Globus pallidus (tissue), 1 donor: Measurements from ENCODE around the gene RASGRP4.

Source experiments
- DNase-seq: peaks from one replicate; pipeline ENCODE4 v3.0.0-alpha.2; 2015; ENCODE audit warnings: low spot score

RASGRP4 gene

GRCh38 chr19:38389101-38389925 lies 36.7 kb downstream of the RASGRP4 start:
- no peak for DNase-seq

DNA sequence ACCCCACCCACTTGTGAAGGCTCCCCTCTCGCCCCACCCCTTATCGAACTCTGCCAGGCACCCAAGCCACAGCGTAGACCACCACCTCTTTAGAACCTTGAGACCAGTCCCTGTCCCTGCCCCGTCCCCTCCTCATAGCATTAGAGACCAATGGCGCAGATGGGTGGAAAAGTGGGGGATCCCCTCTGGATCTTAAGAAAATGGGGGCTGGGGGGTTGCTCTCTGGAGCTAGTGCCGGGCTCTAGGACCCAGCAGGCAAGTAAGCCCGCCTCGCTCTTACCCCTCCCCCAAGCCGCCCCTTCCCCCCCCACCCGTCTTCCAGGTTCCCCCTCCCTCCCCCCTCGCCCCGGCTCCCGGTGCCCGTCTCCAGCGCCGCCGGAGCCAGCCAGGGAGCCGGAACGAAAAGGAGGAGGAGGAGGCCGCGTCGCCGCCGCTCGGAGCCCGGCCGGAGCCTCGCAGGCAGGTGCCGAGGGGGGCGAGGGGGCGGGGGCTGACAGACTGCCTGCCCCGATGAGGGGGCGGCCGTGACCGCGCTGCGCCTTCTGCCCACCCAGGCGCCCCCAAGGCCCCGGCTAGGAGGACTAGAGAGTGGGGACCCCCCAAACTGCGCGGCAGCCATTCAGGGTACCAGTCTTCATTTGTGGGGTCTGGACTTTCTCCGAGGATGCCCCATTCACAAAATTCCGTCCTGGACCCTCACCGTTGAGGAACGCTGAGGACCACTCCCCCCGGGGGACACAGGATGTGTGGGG lies 37.5 kb downstream of the RASGRP4 start, which contains the start of gene SPRED3:
TSS of gene SPRED3 (plus strand) at position 349 of the 752 bp plus-strand sequence. CDS start 1,606 bp downstream, outside the sequence.
- peak; percentile 45 for DNase-seq

DNA sequence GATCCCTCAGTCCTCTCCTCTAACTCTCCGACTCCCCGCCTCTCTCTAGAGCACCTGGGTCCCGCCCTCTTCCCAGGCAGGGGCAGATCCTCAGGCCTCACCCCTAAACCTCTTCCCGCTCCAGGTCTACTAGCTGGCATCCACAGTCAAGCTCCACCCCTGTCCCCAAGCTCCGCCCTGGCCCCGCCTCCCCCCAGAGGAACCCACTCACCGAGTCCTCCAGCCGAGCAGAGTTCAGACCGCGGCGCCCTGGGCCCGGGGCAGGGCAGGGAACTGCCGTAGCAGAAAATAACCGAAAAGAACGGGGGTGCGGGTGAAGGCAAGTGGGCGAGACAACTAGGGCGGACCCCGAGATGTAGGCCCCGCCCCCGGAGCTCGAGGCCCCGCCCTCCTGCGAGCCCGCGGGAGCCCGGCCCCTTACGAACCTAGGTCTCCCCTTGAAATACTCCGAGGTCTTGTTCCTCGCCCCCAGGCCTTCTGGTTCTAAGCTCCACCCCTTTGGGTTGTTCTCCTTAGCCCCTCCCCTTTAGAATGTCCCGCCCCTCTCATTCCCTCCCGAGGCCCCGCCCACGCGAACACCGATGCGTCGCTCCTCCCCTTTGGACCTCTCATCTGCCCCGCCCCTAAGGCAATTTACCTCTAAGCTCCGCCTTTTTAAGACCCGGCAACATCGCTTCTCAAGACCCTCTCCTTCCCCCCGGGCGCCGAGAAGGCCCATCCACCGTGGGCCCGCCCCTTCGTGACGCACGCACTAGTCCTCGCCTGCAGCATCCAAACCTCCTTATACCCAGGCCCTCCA lies 38.3 kb downstream of the RASGRP4 start, which contains the start of gene GGN:
TSS of gene GGN (minus strand) at position 485 of the 799 bp plus-strand sequence. CDS start 773 bp downstream, outside the sequence.
- DNase-seq, result peak; percentile 59

- DNase-seq, result no peak
Observed at GRCh38 chr19:38386971-38387549, 39.0 kb downstream of the RASGRP4 start.

GRCh38 chr19:38386300-38386970 lies 39.6 kb downstream of the RASGRP4 start:
- no peak for DNase-seq

GRCh38 chr19:38385804-38386257 lies 40.2 kb downstream of the RASGRP4 start:
- DNase-seq, result no peak

- no peak for DNase-seq
Observed at GRCh38 chr19:38385057-38385803, 40.8 kb downstream of the RASGRP4 start.

DNA sequence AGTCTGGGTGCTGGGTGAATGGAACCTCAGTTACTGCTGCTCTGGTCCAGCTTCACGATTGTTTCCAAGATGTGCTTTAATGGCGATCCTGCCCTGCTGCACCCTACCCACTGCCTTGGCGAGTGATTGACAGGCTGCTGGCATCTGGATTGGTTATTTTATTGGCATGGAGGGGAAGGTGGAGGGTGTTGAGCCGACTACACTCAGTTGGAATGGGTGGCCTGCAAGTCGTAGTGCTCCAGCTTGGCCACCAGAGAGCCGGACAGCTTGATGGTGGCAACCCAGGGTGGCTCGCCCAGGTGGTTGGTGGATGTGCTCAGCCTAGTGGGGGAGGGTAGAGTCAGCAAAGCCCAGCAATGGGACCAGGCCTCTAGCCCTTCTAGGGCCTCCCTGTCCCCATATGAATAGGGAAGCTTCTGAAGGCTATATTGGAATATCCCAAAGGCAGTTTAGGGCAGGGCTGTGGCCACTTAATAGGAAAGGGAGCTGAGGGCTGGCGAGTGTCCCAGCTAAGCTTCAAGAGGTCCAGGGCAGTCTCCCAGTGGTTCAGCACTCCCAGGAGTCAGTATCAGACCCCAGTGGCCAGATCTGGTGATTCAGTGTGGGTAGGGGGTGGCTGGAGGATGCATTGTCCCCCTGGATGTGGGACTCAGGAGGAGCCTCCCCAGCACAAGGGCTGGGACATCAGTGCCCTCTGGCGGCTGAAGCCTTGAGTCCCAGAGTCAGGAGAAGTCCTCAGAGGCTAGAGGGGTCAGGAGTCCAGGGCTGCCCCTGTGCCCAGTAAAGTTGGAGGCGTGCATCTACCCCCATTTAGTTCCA lies 41.6 kb downstream of the RASGRP4 start:
- no peak for DNase-seq

GRCh38 chr19:38383743-38384142 lies 42.3 kb downstream of the RASGRP4 start:
- no peak for DNase-seq

GRCh38 chr19:38383184-38383583 lies 42.8 kb downstream of the RASGRP4 start:
- no peak for DNase-seq

DNA sequence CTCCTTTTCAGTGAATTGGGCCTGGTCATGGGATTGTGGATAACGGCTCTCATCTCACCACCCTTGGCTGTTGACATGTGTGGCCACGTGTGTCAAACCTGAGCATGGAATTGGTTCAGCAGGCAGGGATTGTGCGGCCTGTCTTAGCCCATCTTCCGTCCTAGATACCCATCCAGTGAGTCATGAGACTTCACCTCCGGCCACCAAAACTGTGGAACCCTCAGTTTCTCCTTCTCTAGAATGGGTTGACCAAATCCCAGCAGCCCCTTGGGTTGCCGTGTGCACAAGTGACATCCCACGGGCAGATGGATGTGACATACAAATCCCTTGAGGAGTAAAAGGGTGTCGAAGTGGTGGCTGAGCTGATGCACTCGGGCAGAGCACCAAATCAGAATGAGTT lies 44.9 kb downstream of the RASGRP4 start:
- no peak for DNase-seq

DNA sequence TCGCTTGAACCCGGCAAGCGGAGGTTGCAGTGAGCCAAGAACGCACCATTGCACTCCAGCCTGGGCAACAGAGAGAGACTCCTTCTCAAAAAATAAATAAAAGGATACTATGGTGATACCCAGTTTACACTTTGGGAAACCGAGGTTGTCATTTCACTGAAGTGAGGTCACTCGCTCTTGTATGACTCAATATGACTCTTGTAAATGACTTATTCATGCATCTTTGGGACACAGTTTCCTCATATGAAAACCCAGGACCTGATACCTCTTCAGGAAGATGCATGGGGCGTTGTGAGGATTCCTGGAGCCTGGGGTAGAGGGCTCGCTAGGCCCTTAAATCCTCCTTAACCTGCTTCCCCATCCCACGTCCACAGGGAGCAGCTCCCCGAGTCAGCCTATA lies 47.2 kb downstream of the RASGRP4 start:
- DNase-seq, result no peak

DNA sequence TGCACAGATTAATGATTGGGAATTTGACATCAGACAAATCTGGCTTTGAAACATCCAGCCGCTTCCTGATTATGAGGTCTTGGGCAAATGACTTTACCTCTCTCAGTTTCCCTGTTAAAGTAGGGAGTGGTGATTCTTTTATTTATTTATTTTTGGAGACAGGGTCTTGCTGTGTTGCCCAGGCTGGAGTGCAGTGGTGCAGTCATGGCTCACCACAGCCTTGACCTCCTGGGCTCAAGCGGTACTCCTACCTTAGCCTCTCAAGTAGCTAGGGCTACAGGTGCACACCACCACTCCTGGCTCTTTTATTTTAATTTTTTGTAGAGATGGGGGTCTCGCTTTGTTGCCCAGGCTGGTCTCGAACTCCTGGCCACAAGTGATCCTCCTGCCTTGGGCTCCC lies 49.0 kb downstream of the RASGRP4 start:
- no peak for DNase-seq

DNA sequence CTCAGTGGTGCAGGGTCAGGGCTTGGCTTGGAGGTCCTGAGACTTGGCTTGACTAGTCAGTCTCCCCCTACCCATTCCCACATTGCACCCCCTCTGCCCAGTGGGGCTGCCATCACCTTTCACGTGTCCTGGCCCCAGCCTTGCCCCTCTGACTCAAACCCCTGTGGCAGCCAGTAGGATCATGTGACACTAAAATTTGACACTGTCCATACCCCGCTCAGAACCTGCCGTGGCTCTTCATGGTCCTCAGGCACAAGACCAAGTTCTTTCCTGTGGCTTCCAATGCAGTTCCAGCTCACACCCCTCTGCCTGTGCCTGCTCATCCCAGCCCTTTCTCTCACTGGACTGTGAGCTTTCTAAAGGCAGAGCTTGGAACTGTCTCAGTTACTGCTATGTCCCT lies 49.4 kb downstream of the RASGRP4 start:
- no peak for DNase-seq

DNA sequence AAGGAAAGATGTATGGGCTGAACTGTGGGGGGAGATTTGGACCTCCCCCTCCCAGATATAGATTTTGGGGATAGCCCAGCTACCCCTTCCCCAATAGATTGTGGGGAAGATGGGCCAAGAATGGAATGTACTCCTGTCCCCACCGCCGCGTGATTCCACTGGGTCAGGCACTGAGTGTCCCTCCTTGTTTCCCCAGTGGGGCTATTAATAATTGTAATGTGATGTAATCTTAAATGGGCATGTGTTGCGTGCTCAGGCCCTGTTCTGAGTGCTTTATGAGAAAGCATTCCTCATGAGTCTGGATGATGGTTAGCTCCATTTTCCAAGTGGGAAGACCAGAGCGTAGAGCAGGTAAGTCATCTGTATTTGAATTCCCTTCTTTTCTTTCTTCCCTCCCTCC lies 50.3 kb downstream of the RASGRP4 start:
- no peak for DNase-seq

DNA sequence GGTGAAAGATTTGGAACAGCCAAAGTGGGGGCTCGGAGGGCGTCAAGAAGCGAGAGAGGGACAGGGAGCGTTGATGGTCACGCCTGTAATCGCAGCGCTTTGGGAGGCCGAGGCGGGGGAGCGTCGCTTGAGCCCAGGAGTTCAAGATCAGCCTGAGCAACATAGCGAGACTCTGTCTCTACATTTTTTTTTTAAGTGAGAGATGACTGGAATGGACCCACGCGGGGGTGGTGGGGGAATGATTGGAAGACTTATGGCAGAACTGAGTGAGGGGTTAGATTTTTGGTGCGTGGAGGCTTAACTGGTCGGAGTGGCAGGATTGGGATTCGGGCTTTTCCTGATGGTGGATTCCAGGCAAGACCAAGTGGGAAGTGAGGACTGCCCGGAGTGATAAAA lies 50.9 kb downstream of the RASGRP4 start:
- DNase-seq, result no peak

DNA sequence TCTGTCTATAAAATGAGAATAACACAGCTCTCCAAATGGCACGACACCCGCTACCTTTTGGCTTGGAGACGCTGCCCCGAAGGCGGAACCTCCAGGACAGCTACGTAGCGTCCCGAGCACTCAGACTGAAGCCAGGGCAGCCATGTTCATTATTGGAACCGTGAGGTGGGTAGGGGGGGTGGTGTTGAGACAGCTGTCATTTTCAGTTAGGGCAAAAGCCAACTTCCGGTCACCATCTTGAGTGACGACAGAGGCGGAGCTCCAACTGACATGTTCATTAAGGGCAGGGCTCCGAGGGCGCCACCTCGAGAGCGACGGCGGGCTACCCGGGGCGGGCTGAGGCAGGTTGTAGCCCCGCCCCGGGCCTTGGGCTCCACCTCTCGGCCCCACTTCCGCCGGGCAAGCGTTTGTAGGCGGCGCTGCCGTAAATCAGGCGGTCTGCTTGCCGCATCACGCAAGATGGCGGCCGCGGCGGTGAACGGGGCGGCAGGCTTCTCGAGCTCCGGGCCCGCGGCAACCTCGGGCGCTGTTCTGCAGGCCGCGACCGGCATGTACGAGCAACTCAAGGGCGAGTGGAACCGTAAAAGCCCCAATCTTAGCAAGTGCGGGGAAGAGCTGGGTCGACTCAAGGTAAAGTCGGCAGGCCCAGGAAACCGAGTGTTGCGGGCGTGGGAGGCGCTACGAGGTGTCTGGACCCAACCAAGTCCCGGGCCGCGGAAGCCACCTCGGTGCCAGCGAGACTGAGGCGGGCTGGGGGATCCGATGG lies 51.5 kb downstream of the RASGRP4 start, which contains the start of gene PSMD8:
TSS of gene PSMD8 (plus strand) at position 240 of the 766 bp plus-strand sequence. CDS start at position 271, 31 bp downstream.
- peak; percentile 100 for DNase-seq

- DNase-seq, result no peak
Observed at GRCh38 chr19:38373907-38374331, 52.1 kb downstream of the RASGRP4 start.

GRCh38 chr19:38371081-38371480 lies 54.9 kb downstream of the RASGRP4 start:
- DNase-seq, result no peak
